COLO829 (cell line): ENCODE data around the gene RGS7.
"Not testable (repeated sequence)": the region's sequence is repeated elsewhere in the genome, so short reads cannot be mapped to it uniquely, and the experiment has no call there.

ENCODE experiments used
- DNase-seq: peaks from one replicate; pipeline ENCODE4 v3.0.0; 2012; ENCODE audit warnings: low spot score

RGS7 gene

GRCh38 chr1:241331328-241332036, 25.5 kb downstream of the RGS7 start:
- DNase-seq, result no peak

- no peak for DNase-seq
Observed at GRCh38 chr1:241330619-241331327, 26.2 kb downstream of the RGS7 start.

- DNase-seq, result no peak
Observed at GRCh38 chr1:241325456-241325855, 31.5 kb downstream of the RGS7 start.

- DNase-seq, result peak; percentile 48
Observed at GRCh38 chr1:241323514-241324195, 33.4 kb downstream of the RGS7 start.

- no peak for DNase-seq
Observed at GRCh38 chr1:241317676-241318075, 39.3 kb downstream of the RGS7 start.

- DNase-seq, result no peak
Observed at GRCh38 chr1:241316372-241316771, 40.6 kb downstream of the RGS7 start.

GRCh38 chr1:241311056-241311746, 45.8 kb downstream of the RGS7 start:
- no peak for DNase-seq

- DNase-seq, result peak; percentile 33
Observed at GRCh38 chr1:241310451-241310850, 46.6 kb downstream of the RGS7 start.

- DNase-seq, result no peak
Observed at GRCh38 chr1:241309651-241310050, 47.4 kb downstream of the RGS7 start.

- no peak for DNase-seq
Observed at GRCh38 chr1:241308471-241308870, 48.5 kb downstream of the RGS7 start.

- DNase-seq, result no peak
Observed at GRCh38 chr1:241308011-241308410, 49.0 kb downstream of the RGS7 start.

GRCh38 chr1:241306125-241306790, 50.7 kb downstream of the RGS7 start:
- DNase-seq, result no peak

GRCh38 chr1:241302024-241302423, 55.0 kb downstream of the RGS7 start:
- not testable (repeated sequence) for DNase-seq

- no peak for DNase-seq
Observed at GRCh38 chr1:241299347-241299746, 57.7 kb downstream of the RGS7 start.

GRCh38 chr1:241292973-241293372, 64.0 kb downstream of the RGS7 start:
- DNase-seq, result no peak

- not testable (repeated sequence) for DNase-seq
Observed at GRCh38 chr1:241291548-241291947, 65.5 kb downstream of the RGS7 start.

GRCh38 chr1:241286486-241286885, 70.5 kb downstream of the RGS7 start:
- no peak for DNase-seq

- no peak for DNase-seq
Observed at GRCh38 chr1:241276391-241276790, 80.6 kb downstream of the RGS7 start.

GRCh38 chr1:241275981-241276380, 81.0 kb downstream of the RGS7 start:
- DNase-seq, result no peak

- DNase-seq, result no peak
Observed at GRCh38 chr1:241275226-241275625, 81.8 kb downstream of the RGS7 start.

GRCh38 chr1:241274693-241275092, 82.3 kb downstream of the RGS7 start:
- no peak for DNase-seq

GRCh38 chr1:241272828-241273227, 84.2 kb downstream of the RGS7 start:
- no peak for DNase-seq
